GM21381 (cell line): ENCODE results near the gene RBFOX2.
"Not testable (repeated sequence)": the region's sequence is repeated elsewhere in the genome, so short reads cannot be mapped to it uniquely, and the experiment has no call there.

Source experiments
- ATAC-seq: cut with Tn5 transposase; IDR thresholded peaks from one replicate; pipeline ENCODE4 v1.9.1; 2021; ENCODE audit warnings: mild to moderate bottlenecking, moderate library complexity; ENCODE audit not compliant: unreplicated experiment

Gene RBFOX2

DNA sequence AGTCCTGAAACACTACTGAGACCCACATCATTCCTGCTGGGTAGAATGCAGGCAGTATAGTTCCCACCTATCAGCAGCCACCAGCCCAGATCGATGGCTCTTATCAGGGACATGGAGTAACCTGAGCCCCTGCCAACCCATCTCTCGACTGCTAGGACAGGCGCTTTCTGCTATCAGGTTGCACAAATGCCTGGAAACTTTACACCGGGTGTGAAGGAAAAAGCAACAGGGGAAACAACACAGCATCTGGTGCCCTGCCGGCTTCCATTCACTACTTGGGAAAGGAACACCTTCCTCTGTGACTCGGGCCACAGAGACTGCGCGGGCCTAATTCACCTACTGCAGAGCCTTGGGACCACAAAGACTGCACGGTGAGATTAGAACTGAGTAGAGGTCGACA lies 18.5 kb downstream of the RBFOX2 start:
- ATAC-seq: no peak

DNA sequence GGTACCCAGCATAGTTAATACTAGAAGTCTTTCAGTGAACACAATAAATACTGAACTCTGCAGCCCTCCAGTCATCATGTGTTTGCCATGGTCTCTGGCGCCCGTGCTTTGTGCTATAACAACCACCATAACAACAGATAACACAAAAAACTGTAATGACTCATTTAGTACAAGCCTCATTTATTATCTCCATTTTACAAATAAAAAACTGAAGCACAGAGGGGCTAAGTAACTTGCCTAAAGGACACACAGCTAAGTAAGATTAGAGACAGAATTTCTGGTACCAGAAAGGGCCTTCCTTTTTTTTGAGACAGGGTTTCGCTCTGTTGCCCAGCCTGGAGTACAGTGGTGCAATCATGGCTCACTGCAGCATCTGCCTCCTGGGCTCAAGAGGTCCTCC lies 19.5 kb downstream of the RBFOX2 start:
- ATAC-seq: no peak

DNA sequence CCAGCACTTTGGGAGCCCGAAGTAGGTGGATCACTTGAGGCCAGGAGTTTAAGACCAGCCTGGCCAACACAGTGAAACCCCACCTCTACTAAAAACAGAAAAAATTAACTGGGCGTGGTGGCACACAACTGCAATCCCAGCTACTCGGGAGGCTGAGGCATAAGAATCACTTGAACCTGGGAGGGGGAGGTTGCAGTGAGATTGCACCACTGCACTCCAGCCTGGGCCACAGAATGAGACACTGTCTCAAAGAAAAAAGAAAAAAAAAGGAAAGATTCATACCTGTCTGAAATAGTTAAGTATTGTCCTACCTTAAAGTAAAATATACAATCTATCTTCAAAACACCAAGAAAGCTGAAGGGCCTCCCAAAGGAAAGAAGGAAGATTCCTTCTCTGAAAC lies 20.1 kb downstream of the RBFOX2 start:
- ATAC-seq: no peak

DNA sequence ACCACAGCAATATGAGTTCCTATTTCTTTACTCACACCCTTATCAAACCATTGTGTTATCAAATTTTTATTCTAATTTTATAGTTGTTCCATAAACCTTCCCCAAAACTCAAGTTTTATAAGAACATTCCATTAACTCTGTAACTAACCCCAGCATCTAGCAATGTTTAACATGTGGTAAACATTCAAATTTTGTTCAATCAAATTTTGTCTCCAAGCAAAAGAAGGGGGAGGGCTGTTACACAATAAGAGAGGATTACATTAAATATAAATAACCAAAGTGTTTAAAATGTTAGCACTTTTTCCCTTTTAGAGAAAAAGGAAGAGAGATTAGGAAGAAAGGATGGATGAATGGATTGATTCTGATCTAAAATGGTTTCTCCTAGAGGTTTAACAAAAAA lies 20.5 kb downstream of the RBFOX2 start:
- ATAC-seq: no peak

DNA sequence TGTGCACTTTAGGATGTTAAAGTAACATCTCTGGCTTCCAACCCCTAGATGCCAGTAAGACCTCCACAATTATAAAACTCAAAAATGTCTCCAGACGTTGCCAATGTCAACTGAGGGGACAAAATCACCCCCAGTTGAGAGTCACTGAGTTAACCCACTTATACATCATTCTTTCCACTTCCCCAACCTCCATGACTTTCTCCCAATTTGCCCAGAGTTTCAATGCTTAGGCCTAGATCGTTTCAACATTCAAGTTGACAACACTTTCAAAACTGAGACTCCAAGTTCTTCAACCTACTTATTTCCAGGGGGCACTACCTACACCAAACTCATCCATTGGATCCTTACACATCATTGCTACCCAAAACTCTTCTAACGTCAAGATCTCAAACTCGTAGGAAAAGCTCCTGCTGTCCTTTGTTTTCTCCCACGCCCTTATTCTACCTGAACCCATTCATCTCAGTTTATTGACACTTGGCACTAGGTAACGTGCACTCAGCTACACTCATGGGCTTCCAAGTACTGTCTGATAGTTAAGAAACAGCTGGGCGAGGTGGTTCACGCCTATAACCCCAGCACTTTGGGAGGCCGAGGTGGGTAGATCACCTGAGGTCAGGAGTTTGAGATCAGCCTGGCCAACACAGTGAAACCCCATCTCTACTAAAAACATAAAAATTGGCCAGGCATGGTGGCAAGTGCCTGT lies 24.5 kb downstream of the RBFOX2 start:
- no peak for ATAC-seq

DNA sequence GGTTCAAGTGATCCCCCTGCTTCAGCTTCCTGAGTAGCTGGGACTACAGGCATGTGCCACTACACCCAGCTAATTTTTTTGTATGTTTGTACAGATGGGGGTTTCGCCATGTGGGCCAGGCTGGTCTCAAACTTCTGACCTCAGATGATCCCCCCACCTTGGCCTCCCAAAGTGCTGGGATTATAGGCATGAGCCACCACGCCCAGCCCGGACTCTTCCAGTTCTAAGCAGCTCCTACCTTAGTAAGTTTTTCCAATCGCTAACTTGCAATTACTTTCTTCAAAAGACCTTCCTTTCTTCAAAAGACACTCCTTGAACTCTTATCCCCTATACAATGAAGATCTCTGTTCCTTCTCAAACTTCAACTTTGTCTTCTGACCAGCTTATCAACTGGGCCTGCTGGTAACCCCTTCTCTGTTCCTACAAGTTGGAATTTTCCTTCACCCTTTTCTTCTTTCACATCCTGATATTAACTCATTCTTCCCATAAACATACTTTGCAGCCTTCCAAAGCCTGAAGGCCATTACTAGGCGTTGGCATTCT lies 25.8 kb downstream of the RBFOX2 start:
- ATAC-seq: no peak

DNA sequence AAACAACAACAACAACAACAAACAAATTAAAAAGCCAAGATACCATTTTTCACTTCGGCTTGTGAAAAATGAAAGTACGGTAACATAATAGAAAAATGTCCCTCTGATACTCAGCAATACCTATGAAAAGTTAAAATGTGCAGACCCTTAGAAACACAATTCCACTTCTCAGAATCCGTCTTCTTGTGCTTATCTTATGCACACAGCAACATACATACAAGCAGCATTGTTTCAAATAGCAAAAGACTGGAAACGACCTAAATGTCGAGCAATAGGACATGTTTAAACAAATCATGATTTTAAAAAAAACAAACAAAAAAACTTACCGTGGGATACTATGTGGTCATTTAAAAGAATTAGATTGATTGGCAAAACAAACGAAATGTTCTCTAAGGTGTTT lies 26.5 kb downstream of the RBFOX2 start:
- ATAC-seq: no peak

DNA sequence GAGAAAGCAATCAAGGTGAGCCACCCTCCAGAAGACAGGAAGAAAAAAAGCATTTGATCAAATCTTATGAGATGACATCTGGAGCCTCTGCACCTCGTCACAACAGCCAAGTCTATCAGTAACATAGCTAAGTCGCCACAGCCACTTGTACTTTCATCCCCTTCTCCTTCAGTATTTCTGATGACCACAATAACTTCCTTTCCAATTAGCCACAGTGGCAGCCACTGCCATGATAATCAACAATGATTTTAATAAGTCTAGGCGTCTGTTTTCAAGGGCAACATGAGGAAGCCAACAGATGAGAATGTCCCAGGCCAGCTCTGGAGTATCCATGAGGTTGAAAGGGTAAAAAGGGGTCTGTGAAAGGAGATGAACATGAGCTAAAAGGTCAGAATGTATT lies 29.9 kb downstream of the RBFOX2 start:
- ATAC-seq: no peak

DNA sequence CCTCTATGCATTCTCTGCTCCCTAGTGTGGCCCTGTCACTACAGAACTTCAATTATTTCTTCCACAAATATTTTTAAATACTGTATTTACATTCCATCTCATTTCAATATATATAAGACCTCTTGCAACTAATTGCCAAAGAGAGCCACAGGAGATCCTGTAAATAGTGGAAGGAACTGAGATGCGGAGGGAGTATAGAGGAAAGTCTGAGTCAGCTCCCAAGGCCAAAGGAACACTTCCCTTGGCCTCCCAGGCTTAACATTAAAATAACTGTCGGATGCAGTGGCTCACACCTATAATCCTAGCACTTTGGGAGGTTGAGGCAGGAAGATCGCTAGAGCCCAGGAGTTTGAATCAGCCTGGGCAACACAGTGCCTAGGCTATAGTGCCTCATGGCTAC lies 31.2 kb downstream of the RBFOX2 start:
- no peak for ATAC-seq

DNA sequence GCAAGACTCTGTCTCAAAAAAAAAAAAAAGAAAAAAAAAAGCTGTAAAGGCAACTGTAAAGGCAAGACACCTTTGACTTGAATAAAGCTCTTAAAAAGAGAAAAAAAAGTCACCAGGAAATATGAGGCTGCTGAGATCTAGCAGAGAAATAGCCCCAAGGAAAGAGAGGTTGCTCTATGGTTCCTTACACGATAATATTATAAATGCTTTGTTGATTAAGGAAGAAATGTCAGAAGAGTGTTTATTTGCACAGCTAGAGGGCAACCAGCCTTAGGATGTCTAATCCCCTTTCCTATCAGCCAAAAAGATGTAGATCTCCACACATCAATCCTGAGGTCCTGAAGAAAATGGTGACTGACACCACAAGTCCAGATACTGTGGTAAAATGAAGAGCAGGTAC lies 32.0 kb downstream of the RBFOX2 start:
- ATAC-seq: no peak

DNA sequence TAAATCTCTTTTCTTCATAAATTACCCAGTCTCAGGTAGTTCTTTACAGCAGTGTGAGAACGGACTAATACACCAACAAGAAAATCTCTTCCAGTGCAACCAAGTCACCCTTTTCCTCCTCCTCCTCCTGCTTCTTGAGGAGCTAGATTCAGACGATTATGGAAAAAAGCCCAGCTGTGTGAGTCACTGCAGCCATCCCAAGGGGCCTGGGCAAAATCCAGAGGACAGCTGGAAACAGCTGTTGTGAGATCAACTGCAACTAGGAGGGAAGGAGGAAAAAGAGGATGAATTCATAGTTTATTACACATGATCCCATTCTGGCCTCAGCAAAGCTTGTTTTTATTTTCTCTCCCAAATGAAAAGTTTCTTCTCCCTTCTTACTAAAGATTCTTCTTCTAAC lies 32.9 kb downstream of the RBFOX2 start:
- ATAC-seq: no peak

DNA sequence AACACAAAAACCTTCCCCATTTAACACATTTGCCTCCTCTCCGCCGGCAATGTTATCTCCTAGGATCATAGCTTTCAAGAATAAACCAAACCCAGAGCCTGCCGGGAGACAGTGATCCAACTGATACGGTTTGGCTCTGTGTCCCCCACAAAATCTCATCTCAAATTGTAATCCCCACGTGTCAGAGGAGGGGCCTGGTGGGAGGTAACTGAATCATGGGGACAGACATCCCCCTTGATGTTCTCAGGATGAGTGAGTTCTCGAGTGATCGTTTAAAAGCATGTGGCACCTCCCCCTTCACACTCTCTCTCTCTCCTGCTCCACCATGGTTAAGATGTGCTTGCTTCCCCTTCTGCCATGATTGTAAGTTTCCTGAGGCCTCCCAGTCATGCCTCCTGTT lies 33.3 kb downstream of the RBFOX2 start:
- no peak for ATAC-seq

DNA sequence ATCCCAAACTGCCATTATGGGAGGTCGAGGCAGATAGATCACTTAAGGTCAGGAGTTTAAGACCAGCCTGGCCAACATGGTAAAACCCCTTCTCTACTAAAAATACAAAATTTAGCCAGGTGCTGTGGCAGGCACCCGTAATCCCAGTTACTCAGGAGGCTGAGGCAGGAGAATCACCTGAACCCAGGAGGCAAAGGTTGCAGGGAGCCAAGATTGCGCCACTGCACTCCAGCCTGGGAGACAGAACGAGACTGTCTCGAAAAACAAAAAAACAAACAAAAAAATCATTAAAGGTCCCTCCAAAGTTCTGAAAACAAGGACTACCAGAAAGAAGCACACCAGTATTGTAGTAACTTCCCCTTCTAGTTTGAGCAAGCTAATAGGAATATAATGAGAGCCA lies 34.9 kb downstream of the RBFOX2 start:
- ATAC-seq: not testable (repeated sequence)

DNA sequence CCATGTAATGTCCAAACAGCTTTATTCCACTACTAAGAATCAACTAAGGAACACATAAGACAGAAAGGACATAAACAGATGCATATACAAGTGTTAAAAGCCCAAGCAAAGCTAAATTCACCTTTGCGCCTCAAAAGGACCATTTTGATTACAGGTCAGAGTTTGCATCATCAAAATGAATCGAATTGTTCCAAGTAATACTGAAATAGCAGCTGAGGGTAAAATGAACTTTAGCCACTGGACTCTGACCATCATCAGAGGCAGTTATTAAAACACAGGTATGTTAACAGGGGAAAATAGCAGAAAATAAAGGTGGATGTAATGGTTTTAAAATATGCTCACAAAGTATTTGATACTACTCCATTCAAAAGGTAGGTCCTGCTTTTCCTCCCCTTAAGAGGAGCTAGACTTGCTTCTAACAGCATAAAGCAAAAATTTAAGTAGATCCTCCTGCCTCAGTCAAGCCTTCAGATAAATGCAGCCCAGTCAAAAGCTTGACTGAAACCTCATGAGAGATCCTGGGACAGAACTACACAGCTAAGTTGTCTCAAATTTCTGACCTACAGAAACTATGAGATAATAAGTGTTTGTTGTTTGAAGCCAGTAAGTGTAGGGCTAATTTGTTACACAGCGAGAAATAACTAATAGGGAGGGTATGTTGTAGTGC lies 35.4 kb downstream of the RBFOX2 start:
- ATAC-seq: no peak

DNA sequence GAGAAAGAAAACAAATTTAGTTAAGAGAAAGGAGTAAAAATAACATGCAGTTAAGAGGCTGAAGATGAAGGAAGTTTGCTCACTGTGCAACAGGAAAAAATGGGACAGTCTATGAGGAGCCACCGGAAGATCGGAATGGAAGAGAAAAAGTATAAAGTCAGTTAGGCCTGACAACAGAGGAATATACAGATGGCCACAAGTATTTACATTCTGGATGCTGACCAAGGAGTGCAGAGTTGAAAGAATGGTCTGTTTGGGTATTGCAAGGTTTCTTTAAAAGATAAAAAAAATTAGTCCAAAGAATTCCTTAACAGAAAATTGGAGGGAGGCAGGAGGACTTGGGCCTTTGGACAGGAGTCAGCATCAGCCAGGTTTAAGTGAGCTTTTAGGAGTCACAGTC lies 37.5 kb downstream of the RBFOX2 start:
- ATAC-seq: no peak

DNA sequence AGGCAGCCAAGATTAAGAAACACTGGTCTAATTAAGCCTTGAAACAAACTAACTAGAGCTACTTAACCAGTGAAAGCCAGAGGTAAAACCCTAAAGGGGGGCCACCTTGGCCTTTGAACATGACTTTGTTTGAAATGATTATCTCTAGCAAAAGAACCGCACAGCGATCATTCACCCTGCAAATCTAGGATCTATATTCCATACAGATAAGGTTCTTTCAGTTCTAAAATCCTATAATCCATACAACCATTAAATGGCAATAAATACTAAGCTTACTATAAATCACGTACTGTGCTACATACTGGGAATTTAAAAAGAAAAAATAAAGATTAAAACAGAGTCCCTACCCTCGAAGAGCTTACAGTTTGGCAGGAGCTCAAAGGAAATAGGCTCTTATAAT lies 40.6 kb downstream of the RBFOX2 start:
- ATAC-seq: no peak

DNA sequence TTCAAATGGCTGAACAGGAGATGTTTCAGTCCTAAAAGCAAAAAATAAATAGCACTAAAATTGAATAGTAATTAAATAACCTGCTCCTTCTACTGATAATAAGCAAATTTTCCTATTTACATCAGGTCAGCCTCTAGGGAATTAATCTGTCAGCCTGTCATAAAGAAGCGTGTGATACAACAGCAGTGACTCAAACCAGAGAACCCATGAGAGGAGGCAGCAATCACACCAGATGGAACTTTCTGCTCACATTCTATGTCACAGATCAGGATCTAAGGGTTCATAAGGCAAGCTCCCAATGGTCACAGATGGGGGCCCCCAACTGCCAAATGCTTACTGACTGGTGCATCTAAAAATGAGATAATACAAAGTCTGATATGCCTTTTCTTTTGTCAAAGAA lies 41.1 kb downstream of the RBFOX2 start:
- no peak for ATAC-seq

DNA sequence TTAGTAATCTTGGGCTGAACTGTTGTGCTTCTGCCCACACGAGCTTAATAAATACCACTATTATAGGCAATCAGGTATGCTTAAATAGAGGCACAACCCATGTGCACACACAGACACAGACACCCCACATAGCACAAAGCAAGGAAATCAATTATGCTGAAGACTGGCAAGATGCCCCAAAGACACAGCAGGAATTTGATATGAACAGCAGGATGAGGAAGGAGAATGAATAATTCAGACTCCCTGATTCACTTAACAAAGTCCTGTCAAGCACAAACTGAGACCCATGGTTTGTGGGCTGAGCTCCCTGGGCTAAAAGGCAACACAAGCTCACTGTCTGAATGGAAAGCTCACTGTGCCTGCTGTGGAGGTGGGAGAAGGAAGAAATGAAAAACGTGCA lies 42.5 kb downstream of the RBFOX2 start:
- ATAC-seq: no peak

DNA sequence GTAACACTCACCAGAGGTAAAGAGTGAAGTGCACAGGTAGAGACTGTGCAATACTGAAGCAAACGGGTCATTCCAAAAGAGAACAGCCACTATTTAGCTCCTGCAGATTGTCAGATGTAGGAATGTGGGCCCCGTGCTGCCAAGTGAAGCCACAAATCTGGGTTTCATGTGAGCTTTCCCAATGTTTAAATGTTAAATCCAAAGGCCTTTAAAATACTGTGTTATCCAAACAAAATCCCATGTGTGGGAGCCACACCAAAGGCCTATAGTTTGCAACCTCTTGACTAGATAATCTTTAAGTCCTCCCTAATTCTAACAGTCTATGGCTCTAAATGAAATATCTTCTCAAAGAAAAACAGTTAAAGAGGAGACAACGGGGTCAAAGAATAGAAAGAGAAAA lies 43.3 kb downstream of the RBFOX2 start:
- ATAC-seq: no peak

DNA sequence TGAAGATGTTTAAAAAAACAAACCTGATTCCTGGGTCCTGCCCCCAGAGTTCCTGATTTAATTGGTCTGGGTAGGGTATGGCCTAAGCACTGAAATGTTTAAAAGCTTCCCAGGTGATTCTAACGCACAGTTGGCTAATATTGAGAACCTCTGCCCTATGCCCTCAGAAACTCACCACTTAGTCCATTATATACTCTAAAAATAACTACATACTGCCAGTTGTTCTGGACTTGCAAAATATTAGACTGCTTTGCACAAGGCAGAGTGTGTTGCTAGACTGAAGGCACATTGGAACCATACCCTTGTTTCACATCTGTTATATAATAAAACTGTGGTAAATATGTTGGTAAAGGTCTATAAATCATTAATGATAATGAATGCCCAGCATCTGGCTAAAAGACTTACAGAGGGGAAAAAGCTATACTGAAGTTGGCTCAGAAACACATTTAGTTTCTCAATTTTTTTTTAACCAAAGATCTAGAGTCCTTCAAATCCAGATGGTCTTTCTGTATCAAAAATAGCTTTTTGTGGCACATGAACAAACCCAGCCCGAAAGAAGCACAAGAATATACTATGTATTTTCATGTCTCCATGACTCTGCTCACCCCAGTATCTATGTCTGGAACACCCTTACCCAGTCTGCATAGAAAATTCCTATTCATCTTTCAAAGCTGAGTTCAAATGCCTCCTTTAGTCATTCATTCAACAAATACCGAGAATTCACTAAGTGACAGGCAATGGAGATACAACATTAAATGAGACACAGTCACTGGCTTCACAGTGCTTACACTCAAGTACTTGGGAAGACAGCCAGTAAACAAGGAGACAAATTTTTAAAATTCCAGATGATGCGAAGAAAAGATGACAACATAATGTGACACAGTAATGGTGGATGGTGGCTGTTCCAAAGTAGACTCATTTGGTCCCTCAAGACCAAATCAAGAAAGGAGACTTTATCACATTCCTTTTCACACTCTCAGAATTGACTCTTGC lies 44.1 kb downstream of the RBFOX2 start:
- no peak for ATAC-seq

DNA sequence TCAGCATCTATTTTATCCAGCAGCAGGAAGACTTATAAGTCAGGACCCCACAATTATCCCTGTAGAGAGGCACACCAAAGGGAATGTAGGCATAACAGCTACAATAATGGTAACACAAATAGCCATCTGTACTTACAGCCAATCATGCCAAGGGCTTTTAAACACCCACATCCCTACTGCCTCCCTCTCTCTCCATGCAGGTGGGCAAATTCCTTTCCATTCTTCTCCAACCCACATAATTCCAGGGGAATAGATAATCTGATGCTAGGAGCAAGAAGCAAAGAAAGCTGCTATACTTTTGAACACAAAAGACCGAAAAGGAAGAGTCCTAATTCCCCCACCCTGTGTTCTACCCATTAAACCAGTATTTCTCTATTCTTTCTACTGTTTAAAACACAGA lies 46.7 kb downstream of the RBFOX2 start:
- no peak for ATAC-seq
